GM12878 (cell line): ENCODE data around the gene CNIH2. TPM values are rescaled to one million over a fixed set of nuclear protein-coding genes. Genes with fewer than 3 reads are reported as not detected.

Source experiments
- polyA plus RNA-seq, 11 experiments: library from polyadenylated mRNA; depleted of rRNA in 4 of 11; unstranded in 6 of 11; stranded (reverse) in 5 of 11; fragments of >200 nt; fragmentation: Nextera tagmentation in 4 of 11; fragmentation: Illumina TruSeq in 1 of 11; extraction: Ambion mirVana in 4 of 11; extraction: Trizol in 1 of 11; gene quantifications; 1 replicate in 1 of 11; 2 replicates in 10 of 11; pipeline versions ENCODE4 v1.2.1 to v1.2.3, GENCODE V29; 2011 to 2016; ENCODE audit warnings: inconsistent platforms in 2 of 11, missing spikeins in 2 of 11, low read depth in 1 of 11
- total RNA-seq, 4 experiments: library from RNA; depleted of rRNA in 3 of 4; stranded (reverse); fragments of >200 nt in 3 of 4; fragmentation: Illumina TruSeq in 1 of 4; extraction: Trizol in 1 of 4; gene quantifications; 2 replicates each; pipeline versions ENCODE4 v1.2.1 to v1.2.3, GENCODE V29; 2013 to 2021

Gene CNIH2
- total and polyA plus RNA-seq, 10 of the 15 experiments (the other 5 are each of a cell fraction or from before 2014, with no cell fraction given) = 0.07 to 1.3 (median 0.68) TPM; not detected in 2

Other genes starting within 250 kb of the CNIH2 start
Only the 7 nearest of the 17 such genes appear.
- 10.2 and 10.3 TPM in 2 replicates for gene KLC2, start 20.5 kb upstream of the CNIH2 start, total RNA-seq (2014; rRNA removed)
- gene KLC2, start 20.5 kb upstream of the CNIH2 start, total RNA-seq (2014; rRNA removed; fragmentation: Illumina TruSeq; extraction: Trizol) = 6.2 and 9.6 TPM in 2 replicates
- 29.9 and 35.0 TPM in 2 replicates for gene KLC2, start 20.5 kb upstream of the CNIH2 start, total RNA-seq (2021)
- gene KLC2, start 20.5 kb upstream of the CNIH2 start, polyA plus RNA-seq (2011; rRNA removed) = 3.4 and 9.4 TPM in 2 replicates
- gene KLC2, start 20.5 kb upstream of the CNIH2 start, polyA plus RNA-seq (2014; fragmentation: Illumina TruSeq; extraction: Trizol) = 3.2 and 10.3 TPM in 2 replicates
- under 1 TPM in 1 of 2 experiments, not detected in 1; 0.14 TPM for gene KLC2, start 20.5 kb upstream of the CNIH2 start, polyA plus RNA-seq (2014; fragmentation: Nextera tagmentation; extraction: Ambion mirVana)
- gene KLC2, start 20.5 kb upstream of the CNIH2 start, polyA plus RNA-seq (2014; rRNA removed) = 22.3 and 31.5 TPM in 2 replicates
- gene KLC2, start 20.5 kb upstream of the CNIH2 start, polyA plus RNA-seq (2016; fragmentation: Nextera tagmentation; extraction: Ambion mirVana) = 10 to 100 TPM; 15.2 to 18.8 TPM
- gene RAB1B, start 9.5 kb upstream of the CNIH2 start, total RNA-seq (2014; rRNA removed) = 130 and 142 TPM in 2 replicates
- gene RAB1B, start 9.5 kb upstream of the CNIH2 start, total RNA-seq (2014; rRNA removed; fragmentation: Illumina TruSeq; extraction: Trizol) = 61.7 and 69.3 TPM in 2 replicates
- 138 and 150 TPM in 2 replicates for gene RAB1B, start 9.5 kb upstream of the CNIH2 start, total RNA-seq (2021)
- 53.4 and 130 TPM in 2 replicates for gene RAB1B, start 9.5 kb upstream of the CNIH2 start, polyA plus RNA-seq (2011; rRNA removed)
- 65.1 and 117 TPM in 2 replicates for gene RAB1B, start 9.5 kb upstream of the CNIH2 start, polyA plus RNA-seq (2014; fragmentation: Illumina TruSeq; extraction: Trizol)
- gene RAB1B, start 9.5 kb upstream of the CNIH2 start, polyA plus RNA-seq (2014; fragmentation: Nextera tagmentation; extraction: Ambion mirVana) = 10 to 100 TPM; 10.4 to 15.6 TPM
- gene RAB1B, start 9.5 kb upstream of the CNIH2 start, polyA plus RNA-seq (2014; rRNA removed) = 193 and 221 TPM in 2 replicates
- gene RAB1B, start 9.5 kb upstream of the CNIH2 start, polyA plus RNA-seq (2016; fragmentation: Nextera tagmentation; extraction: Ambion mirVana) = 10 to 100 TPM; 66.1 to 76.4 TPM
- gene YIF1A, start 11.0 kb downstream of the CNIH2 start, total RNA-seq (2014; rRNA removed) = 97.7 and 123 TPM in 2 replicates
- gene YIF1A, start 11.0 kb downstream of the CNIH2 start, total RNA-seq (2014; rRNA removed; fragmentation: Illumina TruSeq; extraction: Trizol) = 30.4 and 37.3 TPM in 2 replicates
- gene YIF1A, start 11.0 kb downstream of the CNIH2 start, total RNA-seq (2021) = 84.0 and 91.0 TPM in 2 replicates
- 17.2 and 40.2 TPM in 2 replicates for gene YIF1A, start 11.0 kb downstream of the CNIH2 start, polyA plus RNA-seq (2011; rRNA removed)
- 40.0 and 52.5 TPM in 2 replicates for gene YIF1A, start 11.0 kb downstream of the CNIH2 start, polyA plus RNA-seq (2014; fragmentation: Illumina TruSeq; extraction: Trizol)
- 10 to 100 TPM in 1 of 2 experiments, 1 to 10 TPM in 1; 6.6 to 17.5 TPM for gene YIF1A, start 11.0 kb downstream of the CNIH2 start, polyA plus RNA-seq (2014; fragmentation: Nextera tagmentation; extraction: Ambion mirVana)
- 93.2 and 96.0 TPM in 2 replicates for gene YIF1A, start 11.0 kb downstream of the CNIH2 start, polyA plus RNA-seq (2014; rRNA removed)
- 100 to 1,000 TPM; 111 to 128 TPM for gene YIF1A, start 11.0 kb downstream of the CNIH2 start, polyA plus RNA-seq (2016; fragmentation: Nextera tagmentation; extraction: Ambion mirVana)
- not detected in 2 replicates for gene TMEM151A, start 13.7 kb downstream of the CNIH2 start, total RNA-seq (2014; rRNA removed)
- gene TMEM151A, start 13.7 kb downstream of the CNIH2 start, total RNA-seq (2014; rRNA removed; fragmentation: Illumina TruSeq; extraction: Trizol) = not detected in 2 replicates
- 0.11 TPM in 1 of 2 replicates, not detected in the other for gene TMEM151A, start 13.7 kb downstream of the CNIH2 start, total RNA-seq (2021)
- gene TMEM151A, start 13.7 kb downstream of the CNIH2 start, polyA plus RNA-seq (2011; rRNA removed) = not detected in 2 replicates
- gene TMEM151A, start 13.7 kb downstream of the CNIH2 start, polyA plus RNA-seq (2014; fragmentation: Illumina TruSeq; extraction: Trizol) = not detected in 2 replicates
- not detected for gene TMEM151A, start 13.7 kb downstream of the CNIH2 start, polyA plus RNA-seq (2014; fragmentation: Nextera tagmentation; extraction: Ambion mirVana)
- gene TMEM151A, start 13.7 kb downstream of the CNIH2 start, polyA plus RNA-seq (2014; rRNA removed) = 0.04 TPM in 1 of 2 replicates, not detected in the other
- gene TMEM151A, start 13.7 kb downstream of the CNIH2 start, polyA plus RNA-seq (2016; fragmentation: Nextera tagmentation; extraction: Ambion mirVana) = not detected
- not detected in 2 replicates for gene CD248, start 38.9 kb downstream of the CNIH2 start, total RNA-seq (2014; rRNA removed)
- not detected in 2 replicates for gene CD248, start 38.9 kb downstream of the CNIH2 start, total RNA-seq (2014; rRNA removed; fragmentation: Illumina TruSeq; extraction: Trizol)
- 0.13 and 0.21 TPM in 2 replicates for gene CD248, start 38.9 kb downstream of the CNIH2 start, total RNA-seq (2021)
- not detected in 2 replicates for gene CD248, start 38.9 kb downstream of the CNIH2 start, polyA plus RNA-seq (2011; rRNA removed)
- gene CD248, start 38.9 kb downstream of the CNIH2 start, polyA plus RNA-seq (2014; fragmentation: Illumina TruSeq; extraction: Trizol) = not detected in 2 replicates
- not detected for gene CD248, start 38.9 kb downstream of the CNIH2 start, polyA plus RNA-seq (2014; fragmentation: Nextera tagmentation; extraction: Ambion mirVana)
- gene CD248, start 38.9 kb downstream of the CNIH2 start, polyA plus RNA-seq (2014; rRNA removed) = not detected in 2 replicates
- under 1 TPM; 0.10 to 0.20 TPM for gene CD248, start 38.9 kb downstream of the CNIH2 start, polyA plus RNA-seq (2016; fragmentation: Nextera tagmentation; extraction: Ambion mirVana)
- 0.11 and 0.49 TPM in 2 replicates for gene RIN1, start 58.3 kb downstream of the CNIH2 start, total RNA-seq (2014; rRNA removed)
- 0.09 and 0.13 TPM in 2 replicates for gene RIN1, start 58.3 kb downstream of the CNIH2 start, total RNA-seq (2014; rRNA removed; fragmentation: Illumina TruSeq; extraction: Trizol)
- 0.48 and 0.69 TPM in 2 replicates for gene RIN1, start 58.3 kb downstream of the CNIH2 start, total RNA-seq (2021)
- 0.04 and 0.22 TPM in 2 replicates for gene RIN1, start 58.3 kb downstream of the CNIH2 start, polyA plus RNA-seq (2011; rRNA removed)
- gene RIN1, start 58.3 kb downstream of the CNIH2 start, polyA plus RNA-seq (2014; fragmentation: Illumina TruSeq; extraction: Trizol) = 0.41 TPM in 1 of 2 replicates, not detected in the other
- gene RIN1, start 58.3 kb downstream of the CNIH2 start, polyA plus RNA-seq (2014; fragmentation: Nextera tagmentation; extraction: Ambion mirVana) = under 1 TPM in 1 of 2 experiments, not detected in 1; 0.04 TPM
- 0.47 and 0.54 TPM in 2 replicates for gene RIN1, start 58.3 kb downstream of the CNIH2 start, polyA plus RNA-seq (2014; rRNA removed)
- under 1 TPM; 0.15 to 0.43 TPM for gene RIN1, start 58.3 kb downstream of the CNIH2 start, polyA plus RNA-seq (2016; fragmentation: Nextera tagmentation; extraction: Ambion mirVana)
- gene BRMS1, start 66.9 kb downstream of the CNIH2 start, total RNA-seq (2014; rRNA removed) = 63.5 and 64.0 TPM in 2 replicates
- gene BRMS1, start 66.9 kb downstream of the CNIH2 start, total RNA-seq (2014; rRNA removed; fragmentation: Illumina TruSeq; extraction: Trizol) = 38.7 and 42.4 TPM in 2 replicates
- 49.6 and 54.7 TPM in 2 replicates for gene BRMS1, start 66.9 kb downstream of the CNIH2 start, total RNA-seq (2021)
- 28.9 and 33.7 TPM in 2 replicates for gene BRMS1, start 66.9 kb downstream of the CNIH2 start, polyA plus RNA-seq (2011; rRNA removed)
- 11.6 and 29.1 TPM in 2 replicates for gene BRMS1, start 66.9 kb downstream of the CNIH2 start, polyA plus RNA-seq (2014; fragmentation: Illumina TruSeq; extraction: Trizol)
- 1 to 10 TPM; 2.1 to 8.6 TPM for gene BRMS1, start 66.9 kb downstream of the CNIH2 start, polyA plus RNA-seq (2014; fragmentation: Nextera tagmentation; extraction: Ambion mirVana)
- gene BRMS1, start 66.9 kb downstream of the CNIH2 start, polyA plus RNA-seq (2014; rRNA removed) = 58.6 and 59.9 TPM in 2 replicates
- 10 to 100 TPM; 82.5 to 85.3 TPM for gene BRMS1, start 66.9 kb downstream of the CNIH2 start, polyA plus RNA-seq (2016; fragmentation: Nextera tagmentation; extraction: Ambion mirVana)